ENCODE results near the gene IP6K2.

Gene IP6K2

GRCh38 chr3:48663489-48664312 lies 53.3 kb downstream of the IP6K2 start:
- DNase-seq (ENCODE audit: low read depth in 3 of 3), result peak; percentile 70 to 92 (median 71)

- peak in 2 of 3 experiments; percentile 23 to 66 for DNase-seq (ENCODE audit: low read depth in 3 of 3)
Observed at GRCh38 chr3:48662753-48663488, 54.1 kb downstream of the IP6K2 start, which contains the start of gene CELSR3. CELSR3 (minus strand) TSS chr3:48662886; CDS start chr3:48662634, 252 bp downstream.

GRCh38 chr3:48662145-48662752 lies 54.8 kb downstream of the IP6K2 start:
- no peak for DNase-seq (ENCODE audit: low read depth in 3 of 3)

GRCh38 chr3:48661501-48662144 lies 55.4 kb downstream of the IP6K2 start:
- peak; percentile 43 to 69 (median 43) for DNase-seq (ENCODE audit: low read depth in 3 of 3)

GRCh38 chr3:48660800-48661400 lies 56.1 kb downstream of the IP6K2 start:
- DNase-seq (ENCODE audit: low read depth in 3 of 3), result no peak

GRCh38 chr3:48656841-48657281 lies 60.2 kb downstream of the IP6K2 start:
- DNase-seq (ENCODE audit: low read depth in 3 of 3), result peak in 1 of 3 experiments; percentile 22

GRCh38 chr3:48656061-48656840 lies 60.8 kb downstream of the IP6K2 start:
- peak; percentile 67 to 85 (median 71) for DNase-seq (ENCODE audit: low read depth in 3 of 3)

- peak in 1 of 3 experiments; percentile 58 for DNase-seq (ENCODE audit: low read depth in 3 of 3)
Observed at GRCh38 chr3:48655606-48656005, 61.4 kb downstream of the IP6K2 start.

- no peak for DNase-seq (ENCODE audit: low read depth in 3 of 3)
Observed at GRCh38 chr3:48655063-48655462, 62.0 kb downstream of the IP6K2 start.

- DNase-seq (ENCODE audit: low read depth in 3 of 3), result no peak
Observed at GRCh38 chr3:48652923-48653715, 63.9 kb downstream of the IP6K2 start.

- no peak for DNase-seq (ENCODE audit: low read depth in 3 of 3)
Observed at GRCh38 chr3:48651771-48652170, 65.2 kb downstream of the IP6K2 start.

GRCh38 chr3:48650723-48651122 lies 66.3 kb downstream of the IP6K2 start:
- DNase-seq (ENCODE audit: low read depth in 3 of 3), result no peak

GRCh38 chr3:48648188-48648850 lies 68.7 kb downstream of the IP6K2 start:
- no peak for DNase-seq (ENCODE audit: low read depth in 3 of 3)

- DNase-seq (ENCODE audit: low read depth in 3 of 3), result no peak
Observed at GRCh38 chr3:48647714-48648113, 69.3 kb downstream of the IP6K2 start.

- no peak for DNase-seq (ENCODE audit: low read depth in 3 of 3)
Observed at GRCh38 chr3:48644898-48645760, 71.9 kb downstream of the IP6K2 start.

GRCh38 chr3:48642605-48643004 lies 74.4 kb downstream of the IP6K2 start:
- no peak for DNase-seq (ENCODE audit: low read depth in 3 of 3)

GRCh38 chr3:48641396-48641795 lies 75.6 kb downstream of the IP6K2 start:
- no peak for DNase-seq (ENCODE audit: low read depth in 3 of 3)

- DNase-seq (ENCODE audit: low read depth in 3 of 3), result no peak
Observed at GRCh38 chr3:48639944-48640606, 76.9 kb downstream of the IP6K2 start.
